ENCODE measurements around the gene C12orf43.
A peak's percentile ranks its signal among the peaks of the same experiment; 100 is the strongest.

The C12orf43 gene

DNA sequence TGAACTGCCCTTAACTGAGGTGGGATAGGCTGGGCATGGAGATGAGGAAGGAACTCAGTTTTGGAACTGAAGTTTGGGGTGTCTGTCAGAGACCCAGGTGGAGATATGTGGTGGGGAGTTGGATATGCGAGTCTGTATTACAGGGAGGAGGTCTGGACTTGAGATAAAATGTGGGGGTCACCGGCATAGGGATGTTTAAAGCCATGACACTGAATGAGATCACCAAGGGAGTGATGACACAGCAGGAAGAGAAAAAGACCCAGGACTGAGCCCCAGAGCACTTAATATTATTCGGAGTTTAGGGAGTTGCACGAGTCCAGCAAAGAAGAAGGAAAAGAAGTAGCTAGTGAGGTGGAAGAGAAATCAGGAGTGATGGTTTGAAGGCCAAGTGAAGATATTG, 26.8 kb upstream of the C12orf43 start:
- TF ChIP-seq LEF1 (IDR thresholded peaks at IDR 0.05; ENCODE audit: borderline replicate concordance) (no peak), FOXM1 (IDR thresholded peaks at IDR 0.05; ENCODE audit: borderline replicate concordance) (no peak), SP1 (IDR thresholded peaks at IDR 0.05) (no peak), SUZ12 (IDR thresholded peaks at IDR 0.05) (no peak), ZNF384 (IDR thresholded peaks at IDR 0.05) (no peak), TARDBP (IDR thresholded peaks at IDR 0.05) (no peak)
- no peak for DNase-seq (ENCODE audit: extremely low spot score)
- ChIA-PET POLR2A (no interaction called here), CTCF (no interaction called here)

DNA sequence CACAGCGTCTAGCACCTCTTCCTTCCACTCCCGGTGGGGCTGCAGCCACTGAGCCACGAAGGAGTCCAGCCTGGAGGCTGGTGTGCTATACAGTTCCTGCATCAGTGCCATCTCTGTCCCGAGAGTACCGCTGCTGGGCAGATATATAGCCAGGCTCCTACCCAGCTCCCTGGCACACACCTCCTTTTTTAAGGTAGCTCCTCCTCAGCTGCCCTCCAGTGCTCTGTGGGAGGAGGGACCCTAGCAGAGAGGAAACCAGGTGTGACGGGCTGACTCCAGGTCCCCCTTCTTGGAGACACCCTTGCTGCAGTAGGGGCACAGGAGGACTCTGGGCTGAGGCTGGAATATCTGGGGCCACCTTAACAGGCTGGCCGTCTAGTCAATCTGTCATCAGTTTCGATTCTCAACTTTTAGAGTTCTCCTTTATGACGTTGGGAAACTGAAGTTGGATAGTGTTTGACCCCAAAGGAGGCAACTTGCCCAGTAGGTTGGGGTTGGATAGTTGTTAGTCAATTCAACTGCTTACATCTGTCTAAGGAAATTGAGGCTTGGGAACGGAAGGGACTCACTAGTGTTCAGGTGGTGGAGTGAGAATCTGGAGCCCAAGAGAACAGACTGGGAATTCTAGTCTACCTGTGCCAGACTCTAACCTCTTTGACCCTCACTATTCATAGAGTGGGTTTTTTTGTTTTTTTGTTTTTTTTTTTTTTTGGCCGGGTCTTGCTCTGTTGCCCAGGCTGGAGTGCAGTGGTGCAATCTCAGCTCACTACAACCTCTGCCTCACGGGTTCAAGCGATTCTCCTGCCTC, 22.8 kb upstream of the C12orf43 start, which contains the start of gene OASL:
Gene OASL (minus strand): TSS at position 386 of the 808 bp plus-strand sequence. CDS start 275 bp downstream, at position 111.
- DNase-seq (ENCODE audit: extremely low spot score), result no peak
- ChIA-PET CTCF (no interaction called here), POLR2A (no interaction called here)
- no peak for TF ChIP-seq NFRKB (IDR thresholded peaks at IDR 0.05)
- TF ChIP-seq ZNF384 (IDR thresholded peaks at IDR 0.05), result peak; percentile 29; the same call in 1 of the 2 replicates

DNA sequence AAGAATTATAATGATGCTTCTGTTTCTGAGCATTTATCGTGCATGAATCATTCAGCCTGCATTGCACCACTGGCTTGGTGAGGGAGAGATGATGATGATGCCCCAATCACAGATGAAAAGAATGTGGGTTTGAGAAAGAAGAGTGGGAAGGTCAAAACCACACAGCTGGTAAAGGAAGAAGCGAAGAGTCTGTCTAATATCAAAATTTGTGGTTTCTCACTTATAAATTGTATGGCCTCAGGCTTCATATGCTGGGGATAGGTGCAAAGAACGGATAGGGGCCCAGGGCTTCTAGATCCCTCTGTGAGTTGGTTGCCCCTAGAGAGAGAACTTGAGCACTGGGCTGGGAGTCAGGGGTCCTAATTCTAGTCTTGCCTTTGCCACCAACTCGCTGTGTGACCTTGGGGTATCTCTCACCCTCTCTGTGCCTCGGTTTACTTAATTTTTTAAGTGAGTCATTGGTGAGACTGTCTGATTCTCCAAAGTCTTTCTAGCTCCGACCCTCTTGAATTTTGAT, 20.6 kb upstream of the C12orf43 start:
- no peak for DNase-seq (ENCODE audit: extremely low spot score)
- POLR2A ChIA-PET, result no interaction called here
- no peak for TF ChIP-seq SUZ12 (IDR thresholded peaks at IDR 0.05)
- CTCF ChIA-PET, result no interaction called here

GRCh38 chr12:121034616-121035305, 18.5 kb upstream of the C12orf43 start:
- POLR2A ChIA-PET, result no interaction called here
- DNase-seq (ENCODE audit: extremely low spot score), result no peak
- CTCF ChIA-PET, result no interaction called here
- TF ChIP-seq TARDBP (IDR thresholded peaks at IDR 0.05) (no peak), ARNT (IDR thresholded peaks at IDR 0.05) (no peak), FOXK2 (IDR thresholded peaks at IDR 0.05) (no peak), CTBP1 (IDR thresholded peaks at IDR 0.05; ENCODE audit: borderline replicate concordance) (no peak), SP1 (IDR thresholded peaks at IDR 0.05) (no peak), BHLHE40 (IDR thresholded peaks at IDR 0.05; ENCODE audit: borderline replicate concordance) (no peak), ZNF384 (IDR thresholded peaks at IDR 0.05) (no peak), NFRKB (IDR thresholded peaks at IDR 0.05) (no peak), FOXM1 (IDR thresholded peaks at IDR 0.05; ENCODE audit: borderline replicate concordance) (no peak), LEF1 (IDR thresholded peaks at IDR 0.05; ENCODE audit: borderline replicate concordance) (no peak), HDGF (IDR thresholded peaks at IDR 0.05; ENCODE audit: borderline replicate concordance) (no peak), L3MBTL2 (conservative IDR thresholded peaks at IDR 0.05) (no peak), ELF4 (IDR thresholded peaks at IDR 0.05) (no peak), FOXA1 (IDR thresholded peaks at IDR 0.05) (no peak), SUZ12 (IDR thresholded peaks at IDR 0.05) (no peak)
- TF ChIP-seq, protein P1, sequence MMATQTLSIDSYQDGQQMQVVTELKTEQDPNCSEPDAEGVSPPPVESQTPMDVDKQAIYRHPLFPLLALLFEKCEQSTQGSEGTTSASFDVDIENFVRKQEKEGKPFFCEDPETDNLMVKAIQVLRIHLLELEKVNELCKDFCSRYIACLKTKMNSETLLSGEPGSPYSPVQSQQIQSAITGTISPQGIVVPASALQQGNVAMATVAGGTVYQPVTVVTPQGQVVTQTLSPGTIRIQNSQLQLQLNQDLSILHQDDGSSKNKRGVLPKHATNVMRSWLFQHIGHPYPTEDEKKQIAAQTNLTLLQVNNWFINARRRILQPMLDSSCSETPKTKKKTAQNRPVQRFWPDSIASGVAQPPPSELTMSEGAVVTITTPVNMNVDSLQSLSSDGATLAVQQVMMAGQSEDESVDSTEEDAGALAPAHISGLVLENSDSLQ (IDR thresholded peaks at IDR 0.05), result no peak

DNA sequence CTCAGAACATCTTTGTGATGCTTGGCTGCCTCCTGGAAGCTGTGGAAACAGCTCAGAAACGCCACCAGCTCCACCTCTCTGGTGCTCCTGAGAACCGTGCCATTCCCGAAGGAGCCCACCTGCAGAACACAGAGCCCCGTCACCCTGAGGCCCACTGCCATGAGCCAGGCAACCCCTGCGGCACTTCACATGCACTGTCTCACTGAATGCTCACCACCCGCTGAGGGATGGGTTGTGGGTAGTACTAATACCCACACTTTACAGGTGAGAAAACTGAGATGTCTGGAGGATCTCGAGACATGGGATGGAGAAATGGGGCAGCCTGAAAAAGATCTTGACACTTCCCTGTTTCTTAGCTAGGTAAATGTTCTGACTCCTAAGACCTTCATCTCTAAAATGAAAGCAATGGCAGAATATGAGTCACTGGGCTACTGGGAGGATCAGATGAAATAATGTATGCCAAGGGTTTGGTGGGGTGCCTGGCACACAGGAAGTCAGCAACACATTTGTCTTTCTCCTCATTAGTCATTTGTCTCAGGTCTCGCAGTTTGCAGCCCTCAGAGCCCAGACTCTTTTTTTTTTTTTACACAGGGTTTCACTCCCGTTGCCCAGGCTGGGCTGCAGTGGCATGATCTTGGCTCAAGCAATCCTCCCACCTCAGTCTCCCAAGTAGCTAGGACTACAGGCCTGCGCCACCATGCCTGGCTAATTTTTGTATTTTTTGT, 17.5 kb upstream of the C12orf43 start:
- ChIA-PET CTCF (no interaction called here), POLR2A (no interaction called here)
- TF ChIP-seq, protein P1 (IDR thresholded peaks at IDR 0.05), result no peak
- TF ChIP-seq ZNF384 (IDR thresholded peaks at IDR 0.05) (no peak), SUZ12 (IDR thresholded peaks at IDR 0.05) (no peak), FOXK2 (IDR thresholded peaks at IDR 0.05) (no peak), BHLHE40 (IDR thresholded peaks at IDR 0.05; ENCODE audit: borderline replicate concordance) (no peak), SP1 (IDR thresholded peaks at IDR 0.05) (no peak), ARNT (IDR thresholded peaks at IDR 0.05) (no peak), ELF4 (IDR thresholded peaks at IDR 0.05) (no peak), CTBP1 (IDR thresholded peaks at IDR 0.05; ENCODE audit: borderline replicate concordance) (no peak), FOXM1 (IDR thresholded peaks at IDR 0.05; ENCODE audit: borderline replicate concordance) (no peak), NFRKB (IDR thresholded peaks at IDR 0.05) (no peak), HDGF (IDR thresholded peaks at IDR 0.05; ENCODE audit: borderline replicate concordance) (no peak), LEF1 (IDR thresholded peaks at IDR 0.05; ENCODE audit: borderline replicate concordance) (no peak), L3MBTL2 (conservative IDR thresholded peaks at IDR 0.05) (no peak), FOXA1 (IDR thresholded peaks at IDR 0.05) (no peak), TARDBP (IDR thresholded peaks at IDR 0.05) (no peak)
- no peak for DNase-seq (ENCODE audit: extremely low spot score)

DNA sequence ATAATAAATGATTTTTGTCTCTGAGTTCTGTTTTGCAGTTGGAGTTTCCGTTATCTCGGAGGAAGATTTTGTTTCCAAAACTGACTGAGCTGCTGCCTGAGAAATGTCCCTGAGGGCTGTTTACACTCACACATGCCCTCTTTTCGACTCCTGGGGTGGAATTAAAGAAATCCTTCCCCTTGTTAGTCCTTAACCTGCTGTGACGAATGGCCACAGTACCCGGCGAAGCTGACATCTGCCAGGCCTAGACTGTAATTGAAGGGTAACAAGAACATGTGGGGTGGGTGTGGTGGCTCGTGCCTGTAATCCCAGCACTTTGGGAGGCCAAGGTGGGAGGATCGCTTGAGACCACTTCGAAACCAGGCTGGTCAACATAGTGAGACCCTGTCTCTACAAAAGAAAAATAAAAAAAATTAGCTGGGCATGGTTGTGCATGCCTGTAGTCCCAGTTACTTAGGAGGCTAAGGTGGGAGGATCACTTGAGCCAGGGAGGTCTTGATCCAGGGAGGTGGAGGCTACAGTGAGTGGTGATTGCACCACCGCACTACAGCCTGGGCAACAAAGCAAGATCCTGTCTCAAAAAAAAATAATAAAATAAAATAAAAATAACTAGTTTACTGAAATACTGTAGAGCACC, 14.4 kb upstream of the C12orf43 start:
- TF ChIP-seq ARNT (IDR thresholded peaks at IDR 0.05), result no peak
- no peak for TF ChIP-seq FOXK2 (IDR thresholded peaks at IDR 0.05)
- no peak for TF ChIP-seq ELF4 (IDR thresholded peaks at IDR 0.05)
- no peak for TF ChIP-seq HDGF (IDR thresholded peaks at IDR 0.05; ENCODE audit: borderline replicate concordance)
- ChIA-PET CTCF (no interaction called here), POLR2A (no interaction called here)
- no peak for DNase-seq (ENCODE audit: extremely low spot score)

All from HEK293T (cell line).